Activated CD4-positive, alpha-beta T cell treated with anti-CD3 and anti-CD28 coated beads, Interleukin-10, Interleukin-2, amounts not matched to agents 100 ng/mL and 50 ng/mL, durations not matched to agents 16 hours and 8 hours (primary cell): ENCODE data around the gene SNX4.

ENCODE experiments used
- DNase-seq: peaks from one replicate; pipeline ENCODE4 v3.0.0-alpha.2; 2020

SNX4 gene

DNA sequence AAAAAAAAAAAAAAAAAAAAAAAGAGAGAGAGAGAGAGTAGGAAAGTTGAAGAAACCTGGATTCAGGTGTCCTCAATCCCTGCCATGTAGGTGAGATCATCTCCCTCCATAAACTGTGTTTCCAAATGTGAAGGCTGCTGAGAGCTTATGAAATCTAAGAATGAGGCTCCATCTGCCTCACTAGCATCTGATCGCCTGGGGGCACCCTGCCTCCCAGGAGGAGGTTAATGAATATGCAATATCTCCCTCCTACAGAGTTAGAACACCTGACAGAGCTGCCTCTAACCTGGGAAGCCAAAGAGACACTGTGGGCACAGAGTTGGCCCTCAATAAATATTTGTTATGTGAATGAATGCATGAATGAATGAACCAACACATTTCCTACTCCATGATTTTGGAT, 121.0 kb downstream of the SNX4 start:
- DNase-seq: no peak
